Panc1 (cell line): ENCODE data around the gene EPYC. TPM values are rescaled to one million over a fixed set of nuclear protein-coding genes. Genes with fewer than 3 reads are reported as not detected.

Experiments
- ATAC-seq: fragments of 200-7000 bp; cut with Tn5 transposase; 2 replicates; pipeline ENCODE4 v1.9.1; 2020; ENCODE audit warnings: mild to moderate bottlenecking, moderate library complexity
- BruUV-seq: library from RNA; stranded (reverse); fragments of 400-500 nt; replicated peaks from 2 replicates; lab custom pipeline; 2021; lab: Mats Ljungman, UMichigan
- CTCF ChIA-PET: fragments of 300-600 bp; sonication (Branson Sonifier 250); formaldehyde crosslinking; loops from one replicate; lab custom pipeline; 2022; ENCODE audit warnings: antibody characterized with exemption; lab: Charles Lee
- POLR2A ChIA-PET: fragments of 300-600 bp; sonication (Branson Sonifier 250); formaldehyde crosslinking; loops from one replicate; lab custom pipeline; 2022; ENCODE audit warnings: antibody characterized with exemption; lab: Charles Lee
- DNase-seq: peaks from one replicate; pipeline ENCODE4 v3.0.0-alpha.2; 2010; ENCODE audit warnings: low read depth, low spot score
- H3K27ac ChIP-seq: 2 replicates; pipeline ENCODE4 v1.5.1; 2011; ENCODE audit warnings: mild to moderate bottlenecking, low read length, inconsistent platforms
- H3K27me3 ChIP-seq: fragments of 200-500 bp; sonication (Bioruptor generic); 2 replicates; pipeline ENCODE4 v1.6.0; 2014; ENCODE audit warnings: low read length, inconsistent platforms; ENCODE audit not compliant: control insufficient read depth, insufficient read depth
- H3K36me3 ChIP-seq: fragments of 200-500 bp; sonication (Bioruptor generic); 2 replicates; pipeline ENCODE4 v1.5.1; 2014; ENCODE audit warnings: inconsistent platforms, mild to moderate bottlenecking, low read length, moderate library complexity; ENCODE audit not compliant: control insufficient read depth, insufficient read depth
- H3K4me1 ChIP-seq: 2 replicates; pipeline ENCODE4 v1.5.1; 2011; ENCODE audit warnings: inconsistent platforms, mild to moderate bottlenecking, low read length, moderate library complexity; ENCODE audit not compliant: control insufficient read depth, insufficient read depth
- H3K4me3 ChIP-seq, 2 experiments: 2 replicates each; pipeline ENCODE4 v1.5.1; 2011 to 2012; ENCODE audit warnings: low read depth in 2 of 2, low read length in 2 of 2, mild to moderate bottlenecking in 2 of 2, inconsistent platforms in 1 of 2, moderate library complexity in 1 of 2
- H3K9me3 ChIP-seq: fragments of 200-500 bp; sonication (Bioruptor generic); 2 replicates; pipeline ENCODE4 v1.5.1; 2014; ENCODE audit warnings: low read depth, mild to moderate bottlenecking, inconsistent platforms, low read length, moderate library complexity; ENCODE audit not compliant: control insufficient read depth, insufficient read depth
- CTCF ChIP-seq: fragments of 450-650 bp; IDR thresholded peaks from 2 replicates; pipeline ENCODE4 v1.5.1; 2017; ENCODE audit warnings: mild to moderate bottlenecking
- POLR2AphosphoS5 ChIP-seq: IDR thresholded peaks from 2 replicates; pipeline ENCODE4 v1.6.1; 2012; ENCODE audit warnings: mild to moderate bottlenecking, low read depth, low read length, moderate library complexity
- SIN3A ChIP-seq: IDR thresholded peaks from 2 replicates; pipeline ENCODE4 v1.6.1; 2012; ENCODE audit warnings: low read depth, mild to moderate bottlenecking, low read length, moderate library complexity, borderline replicate concordance; ENCODE audit not compliant: insufficient read depth
- TCF7L2 ChIP-seq: IDR thresholded peaks from 2 replicates; pipeline ENCODE4 v1.6.1; 2011; ENCODE audit warnings: mild to moderate bottlenecking, low read depth, low read length, inconsistent platforms
- in situ Hi-C: cut with HindIII; loops from 2 replicates; pipeline ENCODE4 v1.10.0; 2016; ENCODE audit warnings: low sequenced_read_pairs, low pct_unique_long_range_greater_than_20kb
- intact Hi-C: fragments of 100-400 bp; cut with micrococcal nuclease; formaldehyde crosslinking; loops from one replicate; pipeline ENCODE4 v1.10.0; 2022; ENCODE audit not compliant: unreplicated experiment
- total RNA-seq: library from RNA; stranded (reverse); gene quantifications from one replicate; pipeline ENCODE4 v1.2.1, GENCODE V29; 2021; ENCODE audit not compliant: unreplicated experiment
- TF ChIP-seq, protein P1 (sequence below), 2 experiments: IDR thresholded peaks; 2 replicates each; pipeline ENCODE4 v1.6.1; 2011 to 2012; ENCODE audit warnings: low read depth in 2 of 2, control low read depth in 1 of 2, low read length in 1 of 2, mild to moderate bottlenecking in 1 of 2, moderate library complexity in 1 of 2; ENCODE audit not compliant: insufficient read depth in 1 of 2

The EPYC gene
- total RNA-seq, 1 experiment from 2014 or later, result not detected

GRCh38 chr12:91043408-91043807 is 38.6 kb upstream of the EPYC start:
- H3K27me3 ChIP-seq, result no peaks in the 10 kb centered on the region
- DNase-seq (no peak), ATAC-seq (no peak)
- no peak overlapping the region for H3K27ac ChIP-seq
- CTCF ChIA-PET, result no interaction called here
- in situ Hi-C loops (no loop called here), intact Hi-C loops (no loop called here)
- no peaks in the 10 kb centered on the region for H3K36me3 ChIP-seq
- no peaks in the 10 kb centered on the region for H3K4me1 ChIP-seq
- BruUV-seq, result no TSS peak
- POLR2A ChIA-PET, result no interaction called here
- H3K4me3 ChIP-seq, result no peak overlapping the region
- TF ChIP-seq, protein P1, sequence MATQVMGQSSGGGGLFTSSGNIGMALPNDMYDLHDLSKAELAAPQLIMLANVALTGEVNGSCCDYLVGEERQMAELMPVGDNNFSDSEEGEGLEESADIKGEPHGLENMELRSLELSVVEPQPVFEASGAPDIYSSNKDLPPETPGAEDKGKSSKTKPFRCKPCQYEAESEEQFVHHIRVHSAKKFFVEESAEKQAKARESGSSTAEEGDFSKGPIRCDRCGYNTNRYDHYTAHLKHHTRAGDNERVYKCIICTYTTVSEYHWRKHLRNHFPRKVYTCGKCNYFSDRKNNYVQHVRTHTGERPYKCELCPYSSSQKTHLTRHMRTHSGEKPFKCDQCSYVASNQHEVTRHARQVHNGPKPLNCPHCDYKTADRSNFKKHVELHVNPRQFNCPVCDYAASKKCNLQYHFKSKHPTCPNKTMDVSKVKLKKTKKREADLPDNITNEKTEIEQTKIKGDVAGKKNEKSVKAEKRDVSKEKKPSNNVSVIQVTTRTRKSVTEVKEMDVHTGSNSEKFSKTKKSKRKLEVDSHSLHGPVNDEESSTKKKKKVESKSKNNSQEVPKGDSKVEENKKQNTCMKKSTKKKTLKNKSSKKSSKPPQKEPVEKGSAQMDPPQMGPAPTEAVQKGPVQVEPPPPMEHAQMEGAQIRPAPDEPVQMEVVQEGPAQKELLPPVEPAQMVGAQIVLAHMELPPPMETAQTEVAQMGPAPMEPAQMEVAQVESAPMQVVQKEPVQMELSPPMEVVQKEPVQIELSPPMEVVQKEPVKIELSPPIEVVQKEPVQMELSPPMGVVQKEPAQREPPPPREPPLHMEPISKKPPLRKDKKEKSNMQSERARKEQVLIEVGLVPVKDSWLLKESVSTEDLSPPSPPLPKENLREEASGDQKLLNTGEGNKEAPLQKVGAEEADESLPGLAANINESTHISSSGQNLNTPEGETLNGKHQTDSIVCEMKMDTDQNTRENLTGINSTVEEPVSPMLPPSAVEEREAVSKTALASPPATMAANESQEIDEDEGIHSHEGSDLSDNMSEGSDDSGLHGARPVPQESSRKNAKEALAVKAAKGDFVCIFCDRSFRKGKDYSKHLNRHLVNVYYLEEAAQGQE (IDR thresholded peaks at IDR 0.05; ENCODE audit: insufficient read depth in 1 of 2, low read depth in 2 of 2, low read length in 1 of 2), result no peak
- no peak for TF ChIP-seq CTCF
- H3K9me3 ChIP-seq, result no peaks in the 10 kb centered on the region

GRCh38 chr12:91040096-91040755 is 35.5 kb upstream of the EPYC start:
- no TSS peak for BruUV-seq
- ChIA-PET POLR2A (no interaction called here), CTCF (no interaction called here)
- Histone ChIP-seq H3K27ac (no peak overlapping the region), H3K9me3 (no peaks in the 10 kb centered on the region), H3K27me3 (no peaks in the 10 kb centered on the region), H3K4me1 (no peaks in the 10 kb centered on the region), H3K4me3 (no peak overlapping the region), H3K36me3 (no peaks in the 10 kb centered on the region)
- in situ Hi-C loops (no loop called here), intact Hi-C loops (no loop called here)
- no peak for DNase-seq
- no peak for ATAC-seq
- TF ChIP-seq POLR2AphosphoS5, result no peak
- TF ChIP-seq TCF7L2, result no peak
- TF ChIP-seq SIN3A, result no peak
- TF ChIP-seq, protein P1 (IDR thresholded peaks at IDR 0.05; ENCODE audit: insufficient read depth in 1 of 2, low read depth in 2 of 2, low read length in 1 of 2), result no peak
- no peak for TF ChIP-seq CTCF
